Ramos (cell line): Measurements from ENCODE around the gene ACY1.

Experiments
- in situ Hi-C: fragments of 300-500 bp; cut with MboI; formaldehyde crosslinking; loops from one replicate; pipeline ENCODE4 v1.14.3; 2022; ENCODE audit warnings: low sequenced_read_pairs; ENCODE audit not compliant: unreplicated experiment

Gene ACY1

GRCh38 chr3:51962854-51963530, 20.3 kb upstream of the ACY1 start:
- in situ Hi-C loops = no loop called here

GRCh38 chr3:51963951-51964451, 19.3 kb upstream of the ACY1 start:
- in situ Hi-C loops = no loop called here

DNA sequence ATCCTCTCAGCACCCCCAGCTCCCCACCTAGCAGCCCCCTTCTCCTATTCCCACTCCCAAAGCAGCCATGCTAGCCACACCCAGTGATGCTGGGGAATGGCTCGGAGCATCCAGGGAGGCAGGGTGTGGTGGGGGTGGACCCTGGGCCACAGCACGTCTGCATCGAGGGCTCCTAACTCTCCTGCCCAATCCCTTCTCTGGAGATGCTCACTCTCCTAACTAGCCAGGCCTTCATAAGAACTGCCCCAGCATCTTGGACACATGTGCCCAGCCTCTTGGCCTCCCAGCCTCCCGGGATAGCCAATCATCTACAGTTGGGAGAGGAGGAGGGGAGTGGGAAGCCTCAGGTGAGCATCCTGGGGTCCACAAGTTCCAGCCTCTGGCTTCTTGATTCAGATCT, 18.8 kb upstream of the ACY1 start:
- in situ Hi-C loops = no loop called here

- in situ Hi-C loops = no loop called here
These were observed 17.3 kb upstream of the ACY1 start for GRCh38 chr3:51966016-51966415.

GRCh38 chr3:51966486-51966885, 16.8 kb upstream of the ACY1 start:
- in situ Hi-C loops = no loop called here

GRCh38 chr3:51966922-51967383, 16.4 kb upstream of the ACY1 start:
- in situ Hi-C loops = no loop called here

- in situ Hi-C loops = no loop called here
These were observed 15.8 kb upstream of the ACY1 start, which contains the start of gene PCBP4 for GRCh38 chr3:51967384-51968169. Gene PCBP4 (minus strand): TSS chr3:51967454. CDS start chr3:51961240, 6,214 bp downstream.

DNA sequence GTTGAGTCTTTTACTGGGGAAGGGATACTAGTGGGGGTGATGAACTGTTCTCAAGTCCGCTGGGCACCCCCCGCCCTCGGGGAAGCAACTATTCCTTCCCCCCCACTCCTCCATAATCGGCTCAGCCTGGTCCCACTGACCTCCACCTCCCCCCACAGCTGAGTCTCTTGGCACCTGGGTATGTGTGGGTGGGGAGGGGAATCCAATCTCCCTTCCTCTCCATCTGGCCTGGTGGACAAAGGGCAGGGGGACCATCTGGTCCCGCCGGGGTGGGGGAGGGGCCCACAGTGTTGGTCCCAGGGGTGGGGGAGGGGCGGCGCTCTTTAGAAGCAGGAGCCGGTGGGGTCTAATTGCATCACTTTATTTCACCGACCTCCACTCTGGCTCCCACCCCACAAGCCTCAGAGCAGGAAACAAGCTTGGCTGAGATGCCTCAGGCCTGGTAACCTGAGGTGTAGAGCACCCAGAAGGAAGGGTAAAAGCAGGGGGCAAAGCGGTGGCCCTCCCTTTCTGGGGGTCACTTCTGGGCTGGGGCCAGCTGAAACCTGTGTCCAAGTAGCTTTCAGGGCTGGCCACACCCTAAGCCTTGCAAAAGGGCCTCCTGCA, 15.1 kb upstream of the ACY1 start:
- in situ Hi-C loops = no loop called here

- in situ Hi-C loops = no loop called here
These were observed 14.3 kb upstream of the ACY1 start for GRCh38 chr3:51968883-51969678.

DNA sequence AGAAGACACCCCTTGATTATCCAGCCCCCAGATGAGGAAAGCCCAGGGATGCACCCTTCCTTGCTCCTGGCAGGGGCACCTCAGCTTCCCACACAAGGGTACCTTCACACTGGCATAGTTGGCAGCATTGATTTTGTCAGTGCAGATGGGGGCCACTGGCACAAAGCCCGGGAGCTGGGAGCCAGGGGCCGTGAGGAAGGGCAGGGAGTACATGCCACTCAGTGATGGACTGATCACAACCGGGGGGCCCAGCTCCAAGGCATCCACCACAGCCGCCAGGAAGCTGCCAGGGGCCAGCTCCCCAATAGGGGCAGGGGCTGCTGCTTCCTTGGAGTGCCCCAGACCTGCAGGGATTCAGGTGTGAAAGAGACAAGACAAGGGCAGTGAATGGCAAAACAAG, 13.5 kb upstream of the ACY1 start:
- in situ Hi-C loops = no loop called here

GRCh38 chr3:51970606-51971300, 12.6 kb upstream of the ACY1 start:
- in situ Hi-C loops = no loop called here

GRCh38 chr3:51971350-51971749, 12.0 kb upstream of the ACY1 start:
- in situ Hi-C loops = no loop called here

DNA sequence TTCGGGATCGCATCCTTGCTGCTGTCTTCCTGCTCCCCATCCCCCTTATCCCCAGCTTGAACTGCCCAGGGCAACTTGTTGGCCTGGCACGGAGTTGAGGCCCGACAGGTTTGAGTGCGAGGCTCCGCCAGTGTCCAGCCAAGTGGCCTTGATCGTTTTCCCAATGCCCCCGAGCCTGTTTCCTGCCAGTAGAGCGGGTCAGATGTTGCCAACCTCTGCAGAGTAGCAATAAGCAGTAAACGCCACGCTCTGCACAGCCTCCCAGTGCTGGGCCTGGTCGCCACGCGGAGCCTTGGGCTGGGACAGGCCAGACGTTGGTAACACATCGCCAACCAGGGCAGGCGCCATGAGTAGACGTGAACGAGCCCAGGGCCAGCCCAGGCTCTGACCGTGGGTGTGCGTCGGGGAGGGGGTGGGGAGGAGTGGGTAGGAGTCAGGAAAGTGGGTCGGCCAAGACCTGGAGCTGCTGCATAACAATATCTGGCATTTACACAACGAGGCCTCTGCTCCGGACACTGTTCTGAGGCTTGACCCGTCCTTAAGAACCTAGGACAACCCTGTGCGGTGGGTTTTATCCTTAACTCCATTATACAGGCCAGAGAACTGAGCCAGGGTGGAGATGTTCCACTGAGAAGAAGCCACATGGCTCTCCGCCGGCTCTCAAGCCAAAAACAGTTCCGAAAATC, 8.9 kb upstream of the ACY1 start:
- in situ Hi-C loops = no loop called here

DNA sequence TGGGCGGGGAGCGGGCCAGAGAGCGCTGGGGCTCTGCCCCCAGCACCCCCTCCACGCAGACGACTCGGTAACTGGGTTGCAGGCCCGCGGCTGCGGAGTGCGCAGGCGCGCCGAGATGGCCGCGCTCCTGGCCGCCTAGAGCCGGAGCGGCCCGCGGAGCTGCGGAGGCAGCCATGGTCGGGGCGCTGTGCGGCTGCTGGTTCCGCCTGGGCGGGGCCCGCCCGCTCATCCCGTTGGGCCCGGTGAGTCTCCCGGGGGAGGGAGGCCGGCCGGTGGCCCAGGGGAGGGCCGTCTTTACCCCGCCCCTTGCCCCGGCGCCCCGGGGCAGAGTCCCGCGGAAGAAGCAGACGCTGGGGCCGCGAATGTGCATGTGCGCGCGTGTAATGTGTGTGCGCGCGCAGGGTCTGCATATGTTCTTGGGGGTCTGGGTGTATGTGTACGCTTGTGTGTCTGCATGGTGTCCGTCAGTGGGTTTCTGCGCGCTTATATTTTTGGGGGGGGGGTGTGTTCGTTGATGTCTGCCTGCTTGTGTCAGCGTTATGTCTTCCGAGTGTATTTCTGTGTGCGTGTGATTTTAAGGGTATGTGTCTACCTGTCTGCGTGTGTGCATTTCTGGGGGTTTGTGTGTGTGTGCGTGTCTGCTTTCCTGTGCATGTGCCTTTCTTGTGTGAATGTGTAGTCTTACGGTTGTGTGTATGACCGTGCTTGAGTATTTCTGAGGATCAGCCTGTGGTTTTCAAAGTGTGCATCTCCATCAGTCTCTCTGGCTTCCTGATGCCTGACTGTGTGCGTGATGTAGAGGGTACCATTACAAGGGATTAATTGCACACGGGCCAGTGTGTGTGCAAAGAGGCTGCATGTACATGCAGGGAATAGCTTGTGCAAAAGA, 8.1 kb upstream of the ACY1 start, which contains the start of gene ABHD14A:
ABHD14A (plus strand) TSS at position 102 of the 889 bp plus-strand sequence; CDS start at position 174, 72 bp downstream.
- in situ Hi-C loops = no loop called here

DNA sequence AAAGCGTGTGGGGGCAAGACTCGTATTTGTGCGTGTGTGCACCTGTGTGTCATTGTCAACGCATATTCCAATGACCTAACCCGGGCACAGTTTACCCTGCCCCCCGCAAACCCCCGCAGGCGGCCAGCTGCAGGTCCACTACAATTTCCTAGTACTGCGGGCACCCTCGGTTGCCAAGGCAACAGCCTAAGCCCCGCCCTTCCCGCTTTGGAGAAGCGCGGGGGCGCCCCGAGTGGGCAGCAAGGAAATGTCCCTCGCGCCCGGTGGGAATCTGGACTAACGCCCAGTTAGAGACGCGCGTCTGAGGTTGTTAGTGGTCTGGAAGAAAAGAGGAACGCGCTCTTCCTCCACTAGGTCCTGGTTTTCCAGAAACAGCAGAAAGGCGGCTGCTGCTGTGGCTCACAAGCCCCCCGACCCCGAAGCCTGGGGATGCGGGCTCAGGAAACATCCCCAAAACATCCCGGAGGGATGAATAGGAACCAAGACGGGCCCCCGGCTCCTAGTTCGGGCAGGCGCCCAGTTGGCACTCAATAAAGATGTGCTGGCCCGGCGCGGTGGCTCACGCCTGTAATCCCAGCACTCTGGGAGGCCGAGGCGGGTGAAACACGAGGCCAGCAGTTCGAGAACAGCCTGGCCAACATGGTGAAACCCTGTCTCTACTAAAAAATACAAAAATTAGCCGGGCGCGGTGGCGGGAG, 7.3 kb upstream of the ACY1 start:
- in situ Hi-C loops = no loop called here

- in situ Hi-C loops = no loop called here
These were observed 5.7 kb upstream of the ACY1 start for GRCh38 chr3:51977446-51978142.

DNA sequence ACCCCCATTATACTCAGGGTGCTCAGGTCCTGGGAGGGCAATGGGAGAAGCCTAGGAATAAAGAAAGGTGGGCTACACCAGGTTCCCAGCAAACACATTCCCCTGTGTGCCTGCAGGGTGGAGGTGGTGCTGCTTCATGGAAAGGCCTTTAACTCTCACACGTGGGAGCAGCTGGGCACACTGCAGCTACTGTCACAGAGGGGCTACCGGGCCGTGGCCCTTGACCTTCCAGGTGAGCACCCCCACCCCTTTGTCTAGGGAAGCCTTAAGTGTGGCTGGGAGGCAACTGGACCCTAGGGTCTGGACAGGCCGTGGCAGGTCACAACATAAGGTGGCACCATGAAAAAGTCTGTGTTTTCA, 5.2 kb upstream of the ACY1 start:
- in situ Hi-C loops = no loop called here
